Fibroblast of skin of scalp (primary cell): ENCODE data around the gene GAP43.
"Not testable (repeated sequence)": the region's sequence is repeated elsewhere in the genome, so short reads cannot be mapped to it uniquely, and the experiment has no call there.

Source experiments
- DNase-seq: peaks from one replicate; pipeline ENCODE4 v3.0.0-alpha.2; 2013

Gene GAP43

DNA sequence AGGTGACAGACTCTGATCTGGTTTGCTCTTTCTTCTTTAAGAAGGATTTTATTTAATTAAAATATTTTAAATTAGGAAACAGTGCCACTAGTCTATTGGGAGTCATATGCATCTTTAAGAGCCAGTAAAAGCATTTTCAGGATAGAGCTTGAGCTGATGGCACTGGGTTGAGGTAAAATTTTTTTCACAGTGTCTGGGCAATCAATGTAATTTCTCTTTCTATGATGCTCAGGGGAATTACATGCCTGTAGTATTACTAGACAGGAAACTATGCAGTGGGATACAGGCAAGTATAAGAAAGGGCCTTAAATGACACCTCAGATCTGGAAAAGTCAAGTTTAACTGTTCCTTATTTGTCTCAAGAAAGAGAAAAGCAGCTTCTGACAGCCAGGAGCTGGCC, 76.4 kb downstream of the GAP43 start:
- DNase-seq: peak; percentile 86

- DNase-seq: no peak
Observed at GRCh38 chr3:115702598-115702997, 79.3 kb downstream of the GAP43 start.

- DNase-seq: peak; percentile 29
Observed at GRCh38 chr3:115704661-115705338, 81.5 kb downstream of the GAP43 start.

DNA sequence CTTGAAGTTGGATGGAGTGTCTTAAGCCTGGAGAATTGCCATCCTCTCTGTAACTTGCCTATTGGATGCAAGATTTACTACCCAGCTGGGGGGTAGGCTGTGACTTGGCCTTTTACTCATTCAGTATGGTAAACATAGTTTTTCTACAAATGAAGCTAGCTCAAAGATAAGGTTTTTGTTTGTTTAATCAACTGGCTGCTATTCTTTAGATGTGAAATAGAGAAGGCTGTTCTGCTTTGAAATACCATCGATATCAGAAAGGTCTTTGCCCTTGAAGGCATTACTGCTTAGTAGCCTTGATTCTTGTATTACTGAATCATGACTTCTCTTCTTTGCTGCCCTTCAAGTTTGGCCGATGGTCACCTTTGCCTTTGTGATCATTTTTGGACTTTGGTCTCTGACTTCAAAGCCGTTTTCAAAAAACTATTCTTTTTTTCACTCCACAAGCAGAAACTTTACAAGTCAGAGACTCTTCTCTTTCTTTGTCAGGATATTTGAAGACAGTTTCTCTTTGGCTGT, 83.1 kb downstream of the GAP43 start:
- DNase-seq: no peak

- DNase-seq: no peak
Observed at GRCh38 chr3:115708540-115708939, 85.2 kb downstream of the GAP43 start.

GRCh38 chr3:115709093-115709492, 85.8 kb downstream of the GAP43 start:
- DNase-seq: no peak

DNA sequence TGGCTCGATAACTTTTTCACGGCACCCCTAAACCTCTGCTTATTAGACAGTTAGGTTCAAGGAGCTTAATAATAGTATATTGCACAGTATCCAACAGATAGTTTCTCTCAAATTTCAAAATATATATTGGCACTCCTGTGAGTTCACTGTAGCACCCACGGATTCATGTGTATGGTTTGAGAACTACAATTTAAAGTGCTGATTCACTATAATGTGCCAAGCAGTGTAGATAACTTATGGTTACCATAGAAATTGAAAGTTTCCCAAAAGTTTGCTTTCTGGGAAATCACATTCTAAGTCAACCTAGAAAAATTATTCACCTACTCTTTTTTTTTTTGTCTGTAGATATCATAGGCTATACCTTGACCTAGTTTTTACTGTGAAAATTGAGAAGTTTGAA, 86.6 kb downstream of the GAP43 start:
- DNase-seq: peak; percentile 34

GRCh38 chr3:115710799-115711198, 87.5 kb downstream of the GAP43 start:
- DNase-seq: peak; percentile 55

GRCh38 chr3:115712871-115713270, 89.6 kb downstream of the GAP43 start:
- no peak for DNase-seq

- peak; percentile 77 for DNase-seq
Observed at GRCh38 chr3:115713284-115713683, 90.0 kb downstream of the GAP43 start.

GRCh38 chr3:115715241-115715745, 92.0 kb downstream of the GAP43 start:
- DNase-seq: no peak

DNA sequence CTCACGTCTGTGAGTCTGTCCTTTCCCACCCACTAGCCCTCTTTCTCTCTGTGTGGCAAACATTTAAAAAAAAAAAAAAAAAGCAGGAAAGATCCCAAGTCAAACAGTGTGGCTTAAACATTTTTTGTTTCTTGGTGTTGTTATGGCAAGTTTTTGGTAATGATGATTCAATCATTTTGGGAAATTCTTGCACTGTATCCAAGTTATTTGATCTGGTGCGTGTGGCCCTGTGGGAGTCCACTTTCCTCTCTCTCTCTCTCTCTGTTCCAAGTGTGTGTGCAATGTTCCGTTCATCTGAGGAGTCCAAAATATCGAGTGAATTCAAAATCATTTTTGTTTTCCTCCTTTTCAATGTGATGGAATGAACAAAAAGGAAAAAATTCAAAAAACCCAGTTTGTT, 97.7 kb downstream of the GAP43 start:
- peak; percentile 72 for DNase-seq

- no peak for DNase-seq
Observed at GRCh38 chr3:115725800-115726199, 102.5 kb downstream of the GAP43 start.

GRCh38 chr3:115727135-115727534, 103.8 kb downstream of the GAP43 start:
- DNase-seq: no peak

DNA sequence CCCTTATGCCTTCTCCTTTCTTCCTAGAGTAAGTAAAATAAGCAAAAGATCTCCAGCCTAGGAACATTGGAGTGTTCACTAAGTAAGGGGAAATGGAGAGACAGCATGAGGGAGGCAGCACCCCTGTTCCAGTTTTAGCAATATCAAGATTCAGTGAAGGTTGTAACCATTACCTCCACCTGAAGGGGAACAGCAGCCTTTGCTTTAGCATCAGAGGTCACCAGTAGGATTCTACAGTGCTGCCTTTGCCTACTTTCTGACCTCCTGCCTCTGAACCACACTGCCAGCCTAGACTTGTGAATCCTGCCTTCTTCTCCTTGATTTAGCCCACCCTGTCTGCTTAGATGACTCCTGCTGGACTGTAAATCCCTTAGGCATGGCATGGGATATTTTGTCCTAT, 104.7 kb downstream of the GAP43 start:
- DNase-seq: no peak

DNA sequence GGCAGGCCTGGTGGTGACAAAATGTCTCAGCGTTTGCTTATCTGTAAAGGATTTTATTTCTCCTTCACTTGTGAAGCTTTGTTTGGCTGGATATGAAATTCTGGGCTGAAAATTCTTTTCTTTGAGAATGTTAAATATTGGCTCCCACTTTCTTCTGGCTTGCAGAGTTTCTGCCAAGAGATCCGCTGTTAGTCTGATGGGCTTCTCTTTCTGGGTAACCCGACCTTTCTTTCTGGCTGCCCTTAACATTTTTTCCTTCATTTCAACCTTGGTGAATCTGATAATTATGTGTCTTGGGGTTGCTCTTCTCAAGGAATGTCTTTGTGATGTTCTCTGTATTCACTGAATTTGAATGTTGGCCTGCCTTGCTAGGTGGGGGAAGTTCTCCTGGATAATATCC, 113.0 kb downstream of the GAP43 start:
- DNase-seq: not testable (repeated sequence)

- DNase-seq: no peak
Observed at GRCh38 chr3:115741650-115742049, 118.3 kb downstream of the GAP43 start.

DNA sequence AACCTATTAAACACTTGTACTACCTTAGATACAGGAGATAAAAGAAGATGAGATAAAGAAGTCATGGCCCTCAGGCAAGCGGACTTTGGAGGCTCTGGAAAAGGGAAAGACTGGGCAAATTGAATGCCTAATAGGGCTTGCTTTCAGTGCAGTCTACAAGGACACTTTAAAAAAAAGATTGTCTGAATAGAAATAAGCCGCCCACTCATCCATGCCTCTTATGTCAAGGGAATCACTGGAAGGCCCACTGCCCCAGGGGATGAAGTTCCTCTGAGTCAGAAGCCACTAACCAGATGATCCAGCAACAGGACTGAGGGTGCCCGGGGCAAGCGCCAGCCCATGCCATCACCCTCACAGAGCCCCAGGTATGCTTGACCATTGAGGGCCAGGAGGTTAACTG, 121.2 kb downstream of the GAP43 start:
- not testable (repeated sequence) for DNase-seq

DNA sequence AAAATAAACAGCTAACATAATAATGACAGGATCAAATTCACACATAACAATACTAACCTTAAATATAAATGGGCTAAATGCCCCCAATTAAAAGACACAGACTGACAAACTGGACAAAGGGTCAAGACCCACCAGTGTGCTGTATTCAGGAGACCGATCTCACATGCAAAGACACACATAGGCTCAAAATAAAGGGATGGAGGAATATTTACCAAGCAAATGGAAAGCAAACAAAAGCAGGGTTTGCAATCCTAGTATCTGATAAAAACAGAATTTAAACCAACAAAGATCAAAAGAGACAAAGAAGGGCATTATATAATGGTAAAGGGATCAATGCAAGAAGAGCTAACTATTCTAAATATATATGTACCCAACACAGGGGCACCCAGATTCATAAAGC, 129.7 kb downstream of the GAP43 start:
- not testable (repeated sequence) for DNase-seq

- DNase-seq: peak; percentile 34
Observed at GRCh38 chr3:115758076-115758763, 134.9 kb downstream of the GAP43 start.

DNA sequence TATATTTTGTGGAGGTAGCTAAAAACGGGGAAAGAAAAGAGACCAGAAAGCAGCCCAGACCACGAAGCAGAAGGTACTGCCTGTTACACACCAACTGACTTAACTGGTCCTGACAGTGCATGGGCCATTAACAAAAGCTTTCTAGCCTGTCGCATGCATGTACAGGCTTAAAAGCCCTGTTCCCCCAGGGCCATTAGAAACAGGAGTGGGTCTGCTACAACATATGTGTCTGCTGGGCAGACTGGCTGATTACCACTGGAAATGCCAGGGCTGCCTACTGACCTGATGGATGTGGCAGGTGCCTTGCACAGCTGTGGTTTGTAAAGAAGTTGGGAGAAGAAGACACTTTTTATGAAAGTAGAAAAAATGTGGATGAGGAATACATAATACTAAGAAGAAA, 137.4 kb downstream of the GAP43 start:
- no peak for DNase-seq

DNA sequence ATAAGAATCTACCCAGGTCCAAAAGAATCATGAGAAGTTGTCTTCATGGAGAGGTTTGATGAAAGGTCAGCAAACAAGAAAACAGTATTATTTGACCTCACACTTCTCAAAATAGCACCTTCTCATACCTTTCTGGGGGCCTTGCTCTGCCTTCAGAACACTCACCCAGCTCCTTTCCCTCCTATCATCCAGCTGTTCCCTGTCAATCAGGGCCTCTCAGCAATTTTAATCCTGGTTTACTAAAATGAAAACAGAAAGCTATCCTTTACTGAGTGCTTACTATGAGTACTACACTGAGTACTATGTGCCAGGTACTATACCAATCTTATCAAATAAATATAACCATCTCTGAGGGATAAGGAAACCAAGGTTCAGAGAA, 138.6 kb downstream of the GAP43 start:
- no peak for DNase-seq

DNA sequence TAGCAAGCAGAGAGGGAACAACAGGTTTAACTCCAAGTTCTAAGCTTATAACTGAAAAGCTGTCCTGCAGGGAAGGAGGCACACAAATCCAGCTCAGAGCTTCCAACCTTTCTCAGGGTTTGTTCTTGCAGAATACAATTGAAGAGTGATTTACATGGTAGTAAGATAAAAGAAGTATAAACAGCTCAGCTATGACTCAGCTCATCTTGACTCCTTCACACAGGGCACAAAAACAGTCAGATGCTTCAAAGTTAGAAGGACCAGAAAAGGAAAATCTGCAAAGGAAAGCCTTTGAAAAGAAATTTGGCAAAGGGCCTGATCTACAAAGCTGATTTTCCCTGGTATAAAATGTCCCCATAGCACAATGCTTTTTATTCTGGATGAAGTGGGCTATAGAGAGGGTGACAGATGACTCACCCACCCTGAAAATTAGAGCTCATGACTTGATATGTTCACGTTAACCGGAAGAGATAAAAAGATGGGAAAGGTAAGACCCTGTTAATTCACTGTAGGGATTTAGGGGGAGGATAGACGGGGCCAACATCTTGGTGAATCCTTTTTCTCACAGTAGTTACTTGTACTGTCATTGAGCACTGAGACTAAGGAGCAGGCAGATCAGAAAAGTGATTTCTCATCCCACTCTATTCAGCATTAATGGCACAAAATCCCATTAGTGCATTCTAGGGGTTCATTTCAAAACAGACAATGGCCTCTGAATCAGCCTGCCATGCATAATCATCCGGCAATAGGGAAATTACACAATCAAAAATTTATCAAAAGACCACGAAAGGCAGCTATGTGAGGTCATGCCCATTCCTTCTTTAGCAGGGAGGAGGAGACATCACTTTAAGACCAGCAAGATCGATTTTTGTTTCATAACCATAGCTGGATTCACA, 143.5 kb downstream of the GAP43 start:
- peak; percentile 29 for DNase-seq
